H9 (cell line): ENCODE measurements around the gene BCKDHA. TPM values are rescaled to one million over a fixed set of nuclear protein-coding genes. Genes with fewer than 3 reads are reported as not detected.

Experiments
- DNase-seq: peaks from one replicate; pipeline ENCODE4 v3.0.0-alpha.2; 2017
- H2AFZ ChIP-seq: one replicate; pipeline ENCODE4 v1.6.1; 2013; ENCODE audit warnings: mild to moderate bottlenecking, low read length, control low read depth, moderate library complexity
- H2AK5ac ChIP-seq: 2 replicates; pipeline ENCODE4 v1.6.1; 2013; ENCODE audit warnings: low read length, control low read depth, mixed read lengths; ENCODE audit not compliant: insufficient read length
- H2BK120ac ChIP-seq: one replicate; pipeline ENCODE4 v1.6.1; 2013; ENCODE audit warnings: low read depth, mild to moderate bottlenecking, low read length, control low read depth, inconsistent platforms; ENCODE audit not compliant: poor library complexity, severe bottlenecking
- H2BK12ac ChIP-seq: 2 replicates; pipeline ENCODE4 v1.6.1; 2013; ENCODE audit warnings: low read length, control low read depth, mixed read lengths, low read depth; ENCODE audit not compliant: insufficient read length
- H2BK15ac ChIP-seq: 2 replicates; pipeline ENCODE4 v1.6.1; 2013; ENCODE audit warnings: low read depth, low read length, control low read depth
- H2BK20ac ChIP-seq: one replicate; pipeline ENCODE4 v1.6.1; 2013; ENCODE audit warnings: low read depth, mild to moderate bottlenecking, low read length, control low read depth, inconsistent platforms; ENCODE audit not compliant: poor library complexity, severe bottlenecking
- H2BK5ac ChIP-seq: 2 replicates; pipeline ENCODE4 v1.6.1; 2013; ENCODE audit warnings: low read length, control low read depth, mixed read lengths; ENCODE audit not compliant: insufficient read length
- H3K14ac ChIP-seq: 2 replicates; pipeline ENCODE4 v1.6.1; 2013; ENCODE audit warnings: low read length, control low read depth; ENCODE audit not compliant: insufficient read depth
- H3K18ac ChIP-seq: 2 replicates; pipeline ENCODE4 v1.6.1; 2013; ENCODE audit warnings: low read depth, mild to moderate bottlenecking, mixed read lengths, low read length, control low read depth; ENCODE audit not compliant: insufficient read length
- H3K23ac ChIP-seq: 2 replicates; pipeline ENCODE4 v1.6.1; 2013; ENCODE audit warnings: low read length, control low read depth, mixed read lengths, low read depth; ENCODE audit not compliant: insufficient read length
- H3K23me2 ChIP-seq: 2 replicates; pipeline ENCODE4 v1.6.1; 2013; ENCODE audit warnings: low read depth, mild to moderate bottlenecking, mixed read lengths, low read length, control low read depth; ENCODE audit not compliant: insufficient read length, poor library complexity, severe bottlenecking
- H3K27ac ChIP-seq: 2 replicates; pipeline ENCODE4 v1.5.1; 2013; ENCODE audit warnings: low read length, control low read depth, mixed read lengths, low read depth; ENCODE audit not compliant: insufficient read length
- H3K27me3 ChIP-seq: 2 replicates; pipeline ENCODE4 v1.6.1; 2013; ENCODE audit warnings: low read length, control low read depth, inconsistent platforms; ENCODE audit not compliant: insufficient read depth
- H3K4ac ChIP-seq: 2 replicates; pipeline ENCODE4 v1.6.1; 2013; ENCODE audit warnings: low read depth, mild to moderate bottlenecking, control low read depth, inconsistent platforms, low read length, moderate library complexity
- H3K4me1 ChIP-seq: 2 replicates; pipeline ENCODE4 v1.6.1; 2013; ENCODE audit warnings: low read length, control low read depth, inconsistent platforms; ENCODE audit not compliant: insufficient read depth
- H3K4me2 ChIP-seq: 2 replicates; pipeline ENCODE4 v1.6.1; 2013; ENCODE audit warnings: low read length, control low read depth, mixed read lengths; ENCODE audit not compliant: insufficient read length, insufficient read depth
- H3K56ac ChIP-seq: 2 replicates; pipeline ENCODE4 v1.6.1; 2013; ENCODE audit warnings: low read depth, mild to moderate bottlenecking, mixed read lengths, low read length, control low read depth; ENCODE audit not compliant: insufficient read length
- H3K79me1 ChIP-seq: 2 replicates; pipeline ENCODE4 v1.6.1; 2013; ENCODE audit warnings: low read depth, mild to moderate bottlenecking, moderate library complexity, low read length, control low read depth, inconsistent platforms; ENCODE audit not compliant: insufficient read depth, poor library complexity, severe bottlenecking
- H3K79me2 ChIP-seq: 2 replicates; pipeline ENCODE4 v1.6.1; 2013; ENCODE audit warnings: low read length, control low read depth, inconsistent platforms; ENCODE audit not compliant: insufficient read depth
- H3K9ac ChIP-seq: 2 replicates; pipeline ENCODE4 v1.6.1; 2013; ENCODE audit warnings: low read length, control low read depth, mixed read lengths; ENCODE audit not compliant: insufficient read length; ENCODE audit errors: extremely low read depth
- H3K9me3 ChIP-seq: one replicate; pipeline ENCODE4 v1.6.1; 2013; ENCODE audit warnings: low read depth, low read length, inconsistent platforms; ENCODE audit not compliant: control insufficient read depth
- H3T11ph ChIP-seq: one replicate; pipeline ENCODE4 v1.6.1; 2013; ENCODE audit warnings: mild to moderate bottlenecking, low read length, control low read depth, inconsistent platforms
- H4K20me1 ChIP-seq: one replicate; pipeline ENCODE4 v1.6.1; 2013; ENCODE audit not compliant: control insufficient read depth, insufficient read length, insufficient read depth
- H4K5ac ChIP-seq: 2 replicates; pipeline ENCODE4 v1.6.1; 2013; ENCODE audit warnings: low read depth, mild to moderate bottlenecking, mixed read lengths, low read length, control low read depth; ENCODE audit not compliant: insufficient read length
- H4K8ac ChIP-seq: replicated peaks from 2 replicates; pipeline ENCODE4 v1.6.1; 2013; ENCODE audit warnings: low read length, control low read depth, mixed read lengths, low read depth; ENCODE audit not compliant: insufficient read length
- H4K91ac ChIP-seq: 2 replicates; pipeline ENCODE4 v1.6.1; 2013; ENCODE audit warnings: low read depth, mild to moderate bottlenecking, moderate library complexity, mixed read lengths, low read length, control low read depth; ENCODE audit not compliant: insufficient read length
- H3K27ac Mint-ChIP-seq, 3 experiments: 2 replicates in 2 of 3; 3 replicates in 1 of 3; pipeline ENCODE4 v1.8.0; 2020 to 2021; ENCODE audit warnings: mixed read lengths in 3 of 3, mild to moderate bottlenecking in 1 of 3, moderate library complexity in 1 of 3
- H3K27me3 Mint-ChIP-seq: 2 replicates; pipeline ENCODE4 v1.8.0; 2021; ENCODE audit warnings: low read depth, mild to moderate bottlenecking, moderate library complexity, mixed read lengths
- H3K36me3 Mint-ChIP-seq, 3 experiments: 2 replicates in 2 of 3; 3 replicates in 1 of 3; pipeline ENCODE4 v1.8.0; 2020 to 2021; ENCODE audit warnings: low read depth in 3 of 3, mixed read lengths in 3 of 3; ENCODE audit not compliant: insufficient read depth in 1 of 3
- H3K4me1 Mint-ChIP-seq, 2 experiments: 2 replicates each; pipeline ENCODE4 v1.8.0; 2020; ENCODE audit warnings: mixed read lengths in 2 of 2
- H3K4me3 Mint-ChIP-seq, 2 experiments: 2 replicates in 1 of 2; 3 replicates in 1 of 2; pipeline ENCODE4 v1.8.0; 2020 to 2021; ENCODE audit warnings: mild to moderate bottlenecking in 2 of 2, mixed read lengths in 2 of 2, moderate library complexity in 1 of 2
- H3K9me3 Mint-ChIP-seq, 2 experiments: 2 replicates in 1 of 2; 3 replicates in 1 of 2; pipeline ENCODE4 v1.8.0; 2020; ENCODE audit warnings: mild to moderate bottlenecking in 2 of 2, mixed read lengths in 2 of 2, moderate library complexity in 1 of 2
- WGBS: extraction: QIAGEN DNeasy Blood & Tissue Kit; methylation state at CpG from one replicate; pipeline ENCODE4 v1.1.7; 2013; ENCODE audit warnings: missing lambda C conversion rate, low lambda C conversion rate, mixed read lengths; ENCODE audit not compliant: insufficient read length; ENCODE audit errors: extremely low coverage; 5-methylcytosine and 5-hydroxymethylcytosine counted together
- total RNA-seq: library from RNA; stranded (reverse); gene quantifications from 2 replicates; pipeline ENCODE4 v1.2.1, GENCODE V29; 2021
- TF ChIP-seq, protein P1 (sequence below): fragments of 200-600 bp; sonication (generic); conservative IDR thresholded peaks from 3 replicates; pipeline ENCODE4 v1.8.0; 2021; ENCODE audit warnings: antibody characterized with exemption, mild to moderate bottlenecking

Gene BCKDHA
- total RNA-seq, 1 experiment from 2014 or later, result 21.1 TPM

DNA sequence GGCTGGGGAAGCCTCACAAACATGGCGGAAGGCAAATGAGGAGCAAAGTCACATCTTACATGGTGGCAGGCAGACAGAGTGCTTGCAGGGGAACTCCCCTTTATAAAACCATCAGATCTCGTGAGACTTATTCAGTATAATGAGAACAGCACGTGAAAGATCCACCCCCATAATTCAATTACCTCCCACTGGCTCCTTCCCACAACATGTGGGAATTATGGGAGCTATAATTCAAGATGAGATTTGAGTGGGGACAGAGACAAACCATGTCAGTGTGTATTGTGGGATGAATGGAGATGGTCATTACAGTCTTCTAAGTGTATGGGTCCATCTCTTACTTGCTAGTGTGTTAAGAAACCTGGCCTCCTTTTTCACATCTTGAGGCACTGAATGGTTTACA, 4.4 kb downstream of the BCKDHA start:
- Histone ChIP-seq H4K5ac (no peak overlapping the region), H3K56ac (no peak overlapping the region), H3K9ac (no peak overlapping the region), H3K4me1 (no peaks in the 10 kb centered on the region), H3K4me2 (no peak overlapping the region), H2BK12ac (no peak overlapping the region), H4K8ac (no peak overlapping the region), H3K9me3 (no peaks in the 10 kb centered on the region), H2BK15ac (no peak overlapping the region), H3K23ac (no peak overlapping the region), H3K14ac (no peak overlapping the region), H2AK5ac (no peak overlapping the region), H3K4ac (no peak overlapping the region), H2BK5ac (no peak overlapping the region), H3K27ac (no peak overlapping the region), H4K91ac (no peak overlapping the region), H2AFZ (no peak overlapping the region), H3T11ph (no peak overlapping the region), H3K79me1 (peaks cover 6% of the 10 kb centered on the region), H3K23me2 (peaks cover 7% of the 10 kb centered on the region), H3K27me3 (no peaks in the 10 kb centered on the region), H2BK120ac (no peak overlapping the region), H3K79me2 (no peaks in the 10 kb centered on the region), H2BK20ac (no peak overlapping the region), H3K18ac (no peak overlapping the region), H4K20me1 (no peaks in the 10 kb centered on the region)
- Mint-ChIP-seq H3K27me3 (no peaks in the 10 kb centered on the region; the same call in 1 of the 2 replicates), H3K4me3 (no peak overlapping the region), H3K4me1 (peaks cover 15% of the 10 kb centered on the region in 2 experiments), H3K36me3 (peaks cover 0 to 1% (median 0%) of the 10 kb centered on the region in 3 experiments; a peak in 2 of 7 replicates), H3K27ac (no peak overlapping the region; a peak in 1 of 7 replicates), H3K9me3 (no peaks in the 10 kb centered on the region; a peak in 1 of 5 replicates)
- TF ChIP-seq, protein P1, sequence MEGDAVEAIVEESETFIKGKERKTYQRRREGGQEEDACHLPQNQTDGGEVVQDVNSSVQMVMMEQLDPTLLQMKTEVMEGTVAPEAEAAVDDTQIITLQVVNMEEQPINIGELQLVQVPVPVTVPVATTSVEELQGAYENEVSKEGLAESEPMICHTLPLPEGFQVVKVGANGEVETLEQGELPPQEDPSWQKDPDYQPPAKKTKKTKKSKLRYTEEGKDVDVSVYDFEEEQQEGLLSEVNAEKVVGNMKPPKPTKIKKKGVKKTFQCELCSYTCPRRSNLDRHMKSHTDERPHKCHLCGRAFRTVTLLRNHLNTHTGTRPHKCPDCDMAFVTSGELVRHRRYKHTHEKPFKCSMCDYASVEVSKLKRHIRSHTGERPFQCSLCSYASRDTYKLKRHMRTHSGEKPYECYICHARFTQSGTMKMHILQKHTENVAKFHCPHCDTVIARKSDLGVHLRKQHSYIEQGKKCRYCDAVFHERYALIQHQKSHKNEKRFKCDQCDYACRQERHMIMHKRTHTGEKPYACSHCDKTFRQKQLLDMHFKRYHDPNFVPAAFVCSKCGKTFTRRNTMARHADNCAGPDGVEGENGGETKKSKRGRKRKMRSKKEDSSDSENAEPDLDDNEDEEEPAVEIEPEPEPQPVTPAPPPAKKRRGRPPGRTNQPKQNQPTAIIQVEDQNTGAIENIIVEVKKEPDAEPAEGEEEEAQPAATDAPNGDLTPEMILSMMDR, result no peak
- DNase-seq, result no peak
- no CpG with 5 or more reads among the region's 3 CpGs for WGBS
